GM12891 (cell line): ENCODE measurements around the gene CD44.

Experiments used
- POLR2A ChIP-seq: IDR thresholded peaks from 2 replicates; pipeline ENCODE4 v1.6.1; 2011; ENCODE audit warnings: low read depth, low read length, control low read depth
- POLR2AphosphoS5 ChIP-seq: IDR thresholded peaks from 2 replicates; pipeline ENCODE4 v1.6.1; 2011; ENCODE audit warnings: low read depth, low read length, control low read depth
- POU2F2 ChIP-seq: IDR thresholded peaks from 2 replicates; pipeline ENCODE4 v1.6.1; 2011; ENCODE audit warnings: low read depth, mild to moderate bottlenecking, control low read depth, low read length, moderate library complexity
- TAF1 ChIP-seq: IDR thresholded peaks from 2 replicates; pipeline ENCODE4 v1.6.1; 2011; ENCODE audit warnings: low read depth, low read length, control low read depth

GRCh38 chr11:35235157-35235468, 96.1 kb downstream of the CD44 start:
- TF ChIP-seq POLR2AphosphoS5 = no peak
- TF ChIP-seq POLR2A = no peak
- TF ChIP-seq POU2F2 = no peak
- no peak for TF ChIP-seq TAF1
